ENCODE results near the gene SPATA9. TPM values are rescaled to one million over a fixed set of nuclear protein-coding genes. Genes with fewer than 3 reads are reported as not detected.

The SPATA9 gene
- total and polyA plus RNA-seq, 2 donors (not counting 1 experiment from before 2014, with no cell fraction given) = not detected

GRCh38 chr5:95725071-95725820 is 42.5 kb upstream of the SPATA9 start:
- DNase-seq (no peak), ATAC-seq (ENCODE audit: low read depth) (no peak)
- H4K20me1 ChIP-seq (ENCODE audit: control insufficient read depth, insufficient read depth, low read length, poor library complexity, severe bottlenecking) = no peaks in the 10 kb centered on the region
- no peak overlapping the region for H3K4me3 ChIP-seq (ENCODE audit: control extremely low read depth in 1 of 5, extremely low read depth in 1 of 5, insufficient read depth in 1 of 5, low read depth in 2 of 5, low read length in 4 of 5)
- CTCF ChIA-PET = interaction anchor here (0.6 to 1.1 kb wide), 4 partner anchors 11 to 80 kb away, joined by 3 to 5 read pairs (median 4); no protein-coding TSS in a partner anchor
- H3K9me3 ChIP-seq (ENCODE audit: control extremely low read depth in 1 of 3, control insufficient read depth in 2 of 3, insufficient read depth in 1 of 3, low read length in 2 of 3) = no peaks in the 10 kb centered on the region
- no peaks in the 10 kb centered on the region for H3K36me3 ChIP-seq (replicated peaks in 1 of 2; ENCODE audit: control extremely low read depth in 1 of 2, control insufficient read depth in 1 of 2, extremely low read depth in 1 of 2, insufficient read depth in 2 of 2, low read length in 1 of 2)
- no peaks in the 10 kb centered on the region for H3K27me3 Mint-ChIP-seq
- no peak overlapping the region for H2AFZ ChIP-seq (ENCODE audit: insufficient read depth, low read depth, low read length, poor library complexity, severe bottlenecking)
- POLR2A ChIA-PET = no interaction called here
- no peaks in the 10 kb centered on the region for H3K79me2 ChIP-seq (ENCODE audit: control insufficient read depth, insufficient read depth, low read length)
- H3K9ac ChIP-seq (ENCODE audit: low read length) = no peak overlapping the region
- no peaks in the 10 kb centered on the region for H3K27me3 ChIP-seq (replicated peaks in 1 of 4; ENCODE audit: control extremely low read depth in 1 of 4, control insufficient read depth in 3 of 4, insufficient read depth in 4 of 4, low read length in 3 of 4)
- peaks cover 0 to 3% of the 10 kb centered on the region in 2 donors for H3K4me1 ChIP-seq (ENCODE audit: control insufficient read depth in 2 of 2, insufficient read depth in 2 of 2, low read length in 2 of 2)
- no peak overlapping the region for H3K4me3 Mint-ChIP-seq
- H3K27ac Mint-ChIP-seq = peak overlapping the region; percentile 11
- TF ChIP-seq CTCF (IDR thresholded peaks at IDR 0.05) (no peak), EZH2 (IDR thresholded peaks at IDR 0.05; ENCODE audit: borderline replicate concordance, insufficient read depth, low read depth, low read length, poor library complexity, severe bottlenecking) (no peak)
- H3K27ac ChIP-seq (ENCODE audit: low read length in 2 of 2) = no peak overlapping the region
- WGBS (ENCODE audit: insufficient coverage) = no CpG with 5 or more reads among the region's 5 CpGs
- intact Hi-C loops (cut with micrococcal nuclease) = no loop called here
- no peaks in the 10 kb centered on the region for H3K9me3 Mint-ChIP-seq (ENCODE audit: insufficient read depth)
- peaks cover 14% of the 10 kb centered on the region for H3K4me1 Mint-ChIP-seq
- no peak overlapping the region for H3K4me2 ChIP-seq (replicated peaks; ENCODE audit: low read depth, low read length, poor library complexity, severe bottlenecking)

- POLR2A ChIA-PET = no interaction called here
- no peak for TF ChIP-seq CTCF (IDR thresholded peaks at IDR 0.05)
- no peak for TF ChIP-seq EZH2 (IDR thresholded peaks at IDR 0.05; ENCODE audit: borderline replicate concordance, insufficient read depth, low read depth, low read length, poor library complexity, severe bottlenecking)
- no peak for ATAC-seq (ENCODE audit: low read depth)
- Histone ChIP-seq H2AFZ (ENCODE audit: insufficient read depth, low read depth, low read length, poor library complexity, severe bottlenecking) (no peak overlapping the region), H3K4me3 (ENCODE audit: control extremely low read depth in 1 of 5, extremely low read depth in 1 of 5, insufficient read depth in 1 of 5, low read depth in 2 of 5, low read length in 4 of 5) (no peak overlapping the region), H3K27me3 (replicated peaks in 1 of 4; ENCODE audit: control extremely low read depth in 1 of 4, control insufficient read depth in 3 of 4, insufficient read depth in 4 of 4, low read length in 3 of 4) (no peaks in the 10 kb centered on the region), H3K27ac (ENCODE audit: low read length in 2 of 2) (no peak overlapping the region), H3K79me2 (ENCODE audit: control insufficient read depth, insufficient read depth, low read length) (no peaks in the 10 kb centered on the region), H3K36me3 (replicated peaks in 1 of 2; ENCODE audit: control extremely low read depth in 1 of 2, control insufficient read depth in 1 of 2, extremely low read depth in 1 of 2, insufficient read depth in 2 of 2, low read length in 1 of 2) (no peaks in the 10 kb centered on the region), H3K9ac (ENCODE audit: low read length) (no peak overlapping the region), H3K4me1 (ENCODE audit: control insufficient read depth in 2 of 2, insufficient read depth in 2 of 2, low read length in 2 of 2) (peaks cover 0 to 3% of the 10 kb centered on the region in 2 donors), H3K9me3 (ENCODE audit: control extremely low read depth in 1 of 3, control insufficient read depth in 2 of 3, insufficient read depth in 1 of 3, low read length in 2 of 3) (no peaks in the 10 kb centered on the region), H3K4me2 (replicated peaks; ENCODE audit: low read depth, low read length, poor library complexity, severe bottlenecking) (no peak overlapping the region), H4K20me1 (ENCODE audit: control insufficient read depth, insufficient read depth, low read length, poor library complexity, severe bottlenecking) (no peaks in the 10 kb centered on the region)
- no peaks in the 10 kb centered on the region for H3K27me3 Mint-ChIP-seq
- intact Hi-C loops (cut with micrococcal nuclease) = no loop called here
- CTCF ChIA-PET = interaction anchor here (0.9 kb wide), 2 partner anchors 58 to 120 kb away, joined by 3 to 5 read pairs; no protein-coding TSS in a partner anchor
- no peak overlapping the region for H3K27ac Mint-ChIP-seq
- no peak for DNase-seq
- no peak overlapping the region for H3K4me3 Mint-ChIP-seq
- no peaks in the 10 kb centered on the region for H3K9me3 Mint-ChIP-seq (ENCODE audit: insufficient read depth)
- WGBS (ENCODE audit: insufficient coverage) = 18% methylated on average over 1 of the region's 5 CpGs
- H3K4me1 Mint-ChIP-seq = peaks cover 9% of the 10 kb centered on the region
Observed at GRCh38 chr5:95723632-95724369, 41.0 kb upstream of the SPATA9 start.

Data from B cell (primary cell).